NCI-H2081 (cell line): ENCODE data around the gene EML1.
A peak's percentile ranks its signal among the peaks of the same experiment; 100 is the strongest.

Source experiments
- DNase-seq, 2 experiments: peaks; one replicate each; lab custom pipeline; 2025; lab: John Stamatoyannopoulos, UW

Gene EML1

DNA sequence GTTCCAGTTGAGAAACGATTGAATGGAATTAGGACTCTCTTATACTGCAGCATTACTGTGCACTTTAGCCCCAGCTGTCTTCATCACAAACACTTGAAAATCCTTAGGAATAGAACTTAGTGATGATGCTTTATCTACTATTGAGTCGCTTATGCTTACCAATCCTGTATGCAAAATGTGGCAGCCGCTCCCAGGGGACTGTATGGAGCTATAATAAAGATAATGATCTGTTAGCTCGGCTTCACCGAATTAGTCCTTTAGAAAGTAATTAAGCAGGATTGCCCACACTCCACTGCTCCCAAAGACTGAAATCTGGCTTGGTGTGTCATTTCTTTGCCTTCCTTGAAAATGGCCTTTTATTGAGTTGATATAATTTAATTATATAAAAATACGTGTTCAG is 10.6 kb downstream of the EML1 start:
- DNase-seq: peak in 1 of 2 experiments; percentile 21

DNA sequence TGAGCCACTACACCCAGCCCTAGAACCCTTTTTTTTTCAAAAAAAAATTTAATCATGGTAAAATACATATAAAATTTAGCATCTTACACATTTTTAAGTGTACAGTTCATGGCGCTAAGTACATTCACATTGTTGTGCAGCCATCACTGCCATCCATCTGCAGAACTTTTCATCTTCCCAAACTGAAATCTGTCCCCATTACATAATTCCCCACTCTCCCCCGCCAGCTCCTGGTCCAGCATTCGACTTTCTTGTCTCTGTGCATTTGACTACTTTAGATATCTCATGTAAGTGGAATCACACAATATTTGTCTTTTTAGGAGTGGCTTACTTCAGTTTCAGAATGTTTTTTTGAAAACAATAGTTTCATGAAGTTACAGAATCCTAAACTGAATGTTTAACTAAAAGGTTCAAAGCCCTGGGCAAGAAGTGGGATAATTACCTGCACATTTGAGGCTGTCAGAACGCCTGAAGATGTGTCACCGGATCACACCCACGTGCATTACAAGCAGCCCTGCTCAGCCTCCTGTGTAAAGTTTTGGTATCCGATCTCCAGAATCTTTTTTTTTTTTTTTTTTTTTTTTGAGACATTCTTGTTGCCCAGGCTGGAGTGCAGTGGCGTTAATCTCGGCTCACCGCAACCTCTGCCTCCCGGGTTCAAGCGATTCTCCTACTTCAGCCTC is 12.7 kb downstream of the EML1 start:
- DNase-seq: no peak

DNA sequence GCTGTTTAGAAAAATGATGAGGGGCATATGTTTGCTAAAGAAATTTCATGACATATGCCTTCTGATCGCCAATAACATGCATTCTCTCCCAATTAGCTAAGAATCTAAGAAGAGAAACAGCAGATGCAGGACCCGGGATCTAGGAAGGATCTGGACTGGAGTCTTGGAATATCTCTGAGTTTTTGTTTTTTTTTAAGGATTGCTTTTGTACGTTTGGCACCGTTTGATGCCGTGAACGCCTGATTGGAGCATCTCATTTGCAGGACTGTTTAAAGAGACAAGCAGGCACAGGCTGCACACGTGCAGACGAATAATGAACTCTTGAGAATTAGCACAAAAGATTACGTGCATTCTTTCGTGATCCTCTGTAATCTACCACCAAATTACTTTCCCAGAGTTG is 13.6 kb downstream of the EML1 start:
- no peak for DNase-seq

DNA sequence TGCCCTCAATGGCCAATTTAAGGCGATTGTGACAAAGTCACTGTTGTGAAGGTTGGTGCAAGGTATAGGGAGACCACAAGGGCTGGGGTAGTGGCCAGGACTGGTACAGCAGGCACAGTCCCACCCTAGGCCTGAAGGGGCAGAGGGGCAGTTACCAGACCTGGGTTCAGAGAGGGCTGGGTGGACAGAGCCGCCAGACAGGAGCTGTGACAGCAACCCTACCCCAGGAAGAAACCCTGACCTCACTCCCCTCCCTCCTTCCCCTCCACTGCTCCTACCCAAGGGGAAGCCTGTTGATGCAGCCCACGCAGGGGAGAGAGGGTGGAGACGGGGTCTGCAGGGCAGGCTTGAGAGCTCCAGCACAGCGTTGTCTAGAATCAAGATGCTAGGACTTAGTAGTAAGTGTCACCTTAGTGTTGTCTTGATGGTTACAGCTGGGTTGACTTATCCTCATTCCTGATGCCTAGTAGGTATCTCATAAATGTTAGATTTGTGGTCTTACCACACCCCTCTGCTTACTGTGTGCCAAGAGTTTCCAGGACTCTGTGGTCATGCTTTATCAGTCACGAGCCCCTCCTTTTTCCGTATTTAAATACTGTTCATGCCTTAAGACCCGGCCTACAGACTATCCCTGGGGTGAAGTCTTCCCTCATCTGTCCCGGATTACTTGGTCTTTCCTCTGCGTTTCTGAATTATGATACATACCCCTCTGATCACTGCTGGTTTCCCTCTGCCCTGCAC is 14.4 kb downstream of the EML1 start:
- no peak for DNase-seq

DNA sequence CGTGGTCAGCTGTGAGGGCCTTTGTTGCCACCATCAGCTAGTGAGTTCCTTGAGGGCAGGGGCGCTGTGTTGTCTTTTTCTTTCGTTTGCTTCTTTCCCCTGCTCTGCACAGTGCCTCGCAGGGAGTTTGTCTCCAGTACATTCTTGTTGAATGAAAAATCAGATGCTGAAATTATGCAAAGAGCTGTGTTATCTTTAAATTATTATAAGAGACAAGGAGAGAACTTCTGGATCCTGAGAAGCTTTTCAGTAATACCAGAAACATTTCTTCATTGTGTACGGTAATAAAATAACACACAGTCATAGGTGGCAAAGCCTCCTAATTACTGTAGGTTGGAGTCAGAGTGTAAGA is 14.9 kb downstream of the EML1 start:
- DNase-seq: no peak

DNA sequence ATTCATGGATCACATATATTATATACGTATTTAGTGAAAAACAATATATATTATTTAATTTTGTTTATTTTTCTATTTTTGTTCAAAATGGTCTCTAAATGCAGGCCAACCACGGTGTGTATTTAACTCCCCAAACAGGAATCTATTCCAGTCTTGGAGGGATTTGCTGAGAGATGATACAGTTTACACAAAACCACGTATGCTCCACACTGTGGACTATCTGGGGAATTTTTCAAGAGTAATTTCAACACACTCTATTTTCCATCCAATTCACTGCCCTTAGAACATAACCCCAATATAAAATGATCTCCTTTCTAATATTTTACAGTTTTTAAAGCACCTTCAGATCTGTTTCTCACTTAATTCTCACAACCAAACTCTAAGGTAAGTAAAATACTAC is 15.3 kb downstream of the EML1 start:
- DNase-seq: no peak

DNA sequence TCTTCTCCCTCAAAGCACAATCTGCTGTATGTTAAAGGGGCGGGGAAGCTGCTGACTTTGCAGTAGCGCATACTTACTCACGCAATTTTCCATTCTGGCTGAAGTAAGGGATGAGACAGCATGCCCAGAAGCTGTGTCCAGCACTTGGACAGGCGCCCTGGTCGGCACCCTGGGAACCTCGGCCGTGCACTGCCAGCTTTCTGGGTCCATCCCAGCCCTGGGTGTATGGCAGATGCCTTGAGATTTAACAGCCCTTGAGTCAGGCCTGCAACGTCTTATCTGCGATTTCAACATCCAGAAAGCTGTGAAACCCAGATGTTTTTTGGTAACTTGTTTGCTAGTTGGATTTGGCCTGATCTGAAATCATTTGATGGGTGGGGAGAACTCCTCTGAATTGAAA is 16.1 kb downstream of the EML1 start:
- no peak for DNase-seq

DNA sequence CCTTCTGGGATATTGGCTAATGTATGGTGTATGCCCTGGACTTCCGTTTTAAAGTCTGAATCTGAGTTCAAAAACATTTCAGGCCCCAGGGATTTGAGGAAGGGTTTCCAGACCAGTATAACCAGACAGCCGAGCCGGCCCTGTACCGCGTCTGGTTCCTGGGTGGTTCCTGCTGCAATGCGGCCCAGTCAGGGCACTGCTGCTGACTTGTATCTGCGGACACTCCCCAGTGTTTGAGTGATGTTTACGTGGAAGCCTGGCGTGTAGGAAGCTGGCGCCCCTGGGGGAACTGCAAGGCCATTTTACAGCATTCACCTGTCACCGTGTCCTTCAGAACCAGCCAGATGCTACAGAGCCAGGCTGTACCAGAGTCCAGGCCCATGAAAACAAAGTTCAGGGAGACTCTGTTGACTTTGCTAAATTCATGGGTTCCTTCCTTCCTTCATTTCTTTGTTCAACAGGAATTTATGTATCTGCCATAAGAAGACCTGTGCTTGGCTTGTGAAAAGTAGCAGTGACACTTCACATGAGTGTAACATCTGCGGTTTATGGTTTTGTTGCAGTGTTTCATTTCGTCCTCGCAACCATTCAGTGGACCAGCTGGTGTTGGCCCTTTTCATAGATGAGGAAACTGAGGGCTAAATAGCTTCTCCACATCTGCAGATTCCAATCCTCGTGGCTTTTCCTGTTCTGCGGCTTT is 16.8 kb downstream of the EML1 start:
- DNase-seq: no peak

DNA sequence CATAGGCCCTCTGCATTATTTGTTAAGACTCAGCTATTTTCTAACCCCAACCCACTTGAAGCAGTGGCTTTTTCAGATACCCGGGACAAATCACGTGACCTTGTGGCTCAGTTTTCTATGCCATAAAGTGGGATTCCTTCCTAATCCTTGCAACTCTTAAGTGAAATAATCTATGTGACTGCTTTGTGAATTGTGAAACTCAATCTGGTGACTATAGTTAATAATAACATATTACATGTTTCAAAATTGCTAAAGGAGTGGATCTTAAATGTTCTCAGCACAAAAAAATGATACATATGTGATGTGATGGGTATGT is 17.3 kb downstream of the EML1 start:
- no peak for DNase-seq

DNA sequence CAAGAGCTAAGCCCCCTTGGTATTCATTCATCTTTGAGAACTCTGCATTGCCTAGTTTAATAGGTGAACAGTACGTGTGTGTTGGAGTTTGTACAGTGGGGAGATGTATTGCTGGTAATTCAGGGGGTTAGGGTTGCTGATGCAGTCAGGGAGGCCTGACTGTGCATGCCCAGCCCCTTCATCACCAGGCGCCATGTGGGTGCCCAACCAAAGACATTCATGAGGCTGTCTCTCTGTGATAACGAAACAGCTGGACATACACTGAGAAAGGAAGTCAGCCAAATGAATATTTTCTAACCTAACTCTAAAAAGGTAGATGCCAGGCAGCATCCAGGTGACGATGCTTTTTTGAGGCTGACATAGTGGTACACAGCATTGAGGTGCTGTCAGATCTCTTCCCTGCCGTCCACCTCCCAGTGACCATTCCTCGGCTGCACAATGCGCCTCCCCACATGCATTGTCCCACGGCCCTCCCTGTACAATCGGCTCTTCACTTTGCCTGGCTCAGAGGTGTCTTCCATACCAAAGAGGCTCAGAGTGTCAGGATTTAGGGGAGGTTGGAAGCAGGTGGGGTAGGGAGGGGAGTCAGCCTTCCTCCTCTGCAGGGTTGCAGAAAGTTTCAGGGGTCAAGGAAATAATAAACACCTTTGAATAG is 19.0 kb downstream of the EML1 start:
- no peak for DNase-seq

DNA sequence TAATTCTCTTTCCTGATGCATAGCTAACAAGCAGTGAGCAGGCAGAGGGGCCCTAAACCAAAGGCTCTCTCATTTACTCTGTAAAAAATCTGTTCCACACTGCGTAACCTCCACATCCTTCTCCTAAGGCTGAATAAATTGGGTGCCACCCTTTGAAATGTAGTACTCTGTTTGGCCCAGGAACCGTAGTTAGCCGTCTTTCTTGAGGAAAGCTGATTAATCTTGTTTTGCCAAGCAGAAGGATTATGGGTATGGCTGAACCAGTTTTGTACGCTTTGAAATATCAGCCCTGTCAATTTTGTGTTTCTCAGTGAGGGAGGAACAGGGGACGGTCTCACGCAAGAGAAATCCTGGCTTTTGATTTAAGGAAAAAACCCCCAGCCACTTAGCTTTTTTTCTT is 19.7 kb downstream of the EML1 start:
- DNase-seq: no peak

DNA sequence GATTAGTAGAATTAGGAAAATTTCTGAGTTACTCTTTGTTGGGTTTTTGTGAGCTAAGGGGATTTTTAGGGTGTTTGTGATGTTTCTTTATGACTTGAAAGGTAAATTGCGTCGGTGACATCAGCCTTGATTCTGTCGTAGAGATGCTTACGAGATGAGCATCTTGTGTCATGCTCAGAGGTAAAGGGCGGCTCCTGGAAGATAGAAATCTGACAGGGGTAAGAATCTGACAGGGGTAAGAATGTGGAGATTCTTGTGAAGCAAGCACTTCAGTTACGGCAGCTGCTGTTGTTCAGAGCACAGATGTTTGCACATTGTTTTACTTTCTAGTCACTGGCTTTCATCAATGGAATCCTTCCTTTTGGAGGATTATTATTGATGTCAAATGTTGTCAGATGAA is 22.5 kb downstream of the EML1 start:
- no peak for DNase-seq

DNA sequence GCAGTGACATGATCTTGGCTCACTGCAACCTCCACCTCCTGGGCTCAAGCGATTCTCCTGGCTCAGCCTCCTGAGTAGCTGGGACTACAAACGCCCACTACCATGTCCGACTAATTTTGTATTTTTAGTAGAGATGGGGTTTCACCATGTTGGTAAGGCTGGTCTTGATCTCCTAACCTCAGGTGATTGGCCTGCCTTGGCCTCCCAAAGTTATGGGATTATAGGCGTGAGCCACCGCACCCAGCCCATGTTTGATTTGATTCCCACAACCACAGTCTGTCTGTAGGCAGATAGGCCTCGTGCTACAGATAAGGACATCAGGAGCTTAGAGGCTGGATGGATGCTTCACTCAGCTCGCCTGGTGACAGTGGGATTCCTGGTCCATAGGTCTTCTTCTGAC is 23.0 kb downstream of the EML1 start:
- no peak for DNase-seq

DNA sequence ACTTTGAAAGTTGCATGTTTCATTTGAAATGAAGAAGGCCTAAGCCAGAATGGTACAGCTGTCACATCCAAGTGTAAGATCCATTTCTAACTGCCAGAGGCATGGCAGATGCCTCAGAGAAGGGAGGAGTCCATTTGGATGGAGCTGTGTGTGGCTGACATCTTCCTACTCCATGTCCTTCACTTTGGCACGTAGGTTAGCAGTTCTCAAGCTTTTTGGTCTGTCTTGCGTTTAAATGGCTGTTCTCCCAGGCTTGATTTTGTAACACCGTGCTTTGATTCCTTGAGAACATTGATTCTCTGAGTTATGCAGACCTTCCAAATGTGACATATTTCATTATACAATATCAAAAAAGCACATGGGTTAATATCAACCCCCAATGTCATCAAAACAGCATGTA is 23.4 kb downstream of the EML1 start:
- DNase-seq: no peak

DNA sequence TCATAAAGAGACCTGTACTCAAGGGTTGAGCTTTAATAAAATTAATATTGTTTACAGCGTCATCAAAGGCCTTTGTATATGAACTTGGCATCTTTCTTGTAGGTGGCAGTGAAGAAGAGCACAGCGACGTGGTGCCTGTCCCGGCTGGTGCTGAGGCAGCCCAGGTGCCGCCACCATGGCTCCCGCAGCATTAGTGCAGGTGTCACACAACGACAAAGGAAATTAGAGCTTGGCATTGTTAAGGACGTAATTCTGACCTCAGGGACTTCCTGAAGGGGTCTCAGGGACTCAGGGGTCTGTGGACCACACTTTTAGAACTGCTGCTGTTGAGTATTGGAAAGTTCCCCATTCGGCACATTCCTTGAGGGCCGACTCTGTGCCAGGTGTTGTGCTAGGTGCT is 24.1 kb downstream of the EML1 start:
- DNase-seq: no peak

DNA sequence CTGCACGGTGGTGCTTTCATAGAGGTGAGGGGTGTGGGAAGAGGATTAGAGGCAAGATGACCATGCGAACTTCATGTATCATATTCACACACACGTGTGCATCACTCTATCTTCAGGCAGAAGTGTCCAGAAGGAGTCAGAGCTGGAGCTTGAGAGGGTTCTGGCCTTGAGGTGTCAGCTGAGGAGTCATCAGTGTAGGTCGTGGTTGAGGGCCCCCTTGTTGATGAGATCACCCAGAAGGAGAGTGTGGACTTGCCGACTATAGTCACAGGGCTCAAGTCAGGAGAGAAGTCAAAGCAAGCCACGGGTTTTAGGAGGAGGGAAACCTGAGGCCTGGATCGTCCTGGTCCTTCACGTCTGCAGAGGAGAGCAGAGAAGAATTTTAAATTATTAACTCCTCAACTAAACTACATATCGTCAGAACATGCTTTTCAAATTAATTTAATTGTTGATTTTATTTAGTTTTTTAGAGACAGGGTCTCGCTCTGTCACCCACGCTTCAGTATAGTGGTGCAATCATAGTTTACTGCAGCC is 25.4 kb downstream of the EML1 start:
- DNase-seq: no peak

DNA sequence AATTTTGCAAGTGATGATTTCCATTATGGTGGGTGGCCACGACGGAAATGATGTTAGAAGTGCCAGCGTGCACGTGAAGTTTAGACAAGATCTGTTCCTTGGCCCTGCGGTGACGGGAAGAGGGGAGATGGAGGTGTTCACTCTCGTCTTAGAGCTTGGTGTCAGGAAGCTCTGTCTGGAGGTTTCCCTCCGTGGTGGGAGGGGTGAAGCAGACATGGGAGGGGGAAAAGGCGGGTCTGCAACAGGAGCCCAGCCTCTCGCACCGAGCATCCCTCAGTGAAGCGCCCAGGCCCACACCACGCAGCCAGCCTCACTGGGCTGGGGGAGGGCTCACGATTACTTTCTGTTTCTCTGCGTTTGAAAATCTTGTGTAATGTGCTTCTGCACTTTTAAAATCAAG is 26.3 kb downstream of the EML1 start:
- no peak for DNase-seq

DNA sequence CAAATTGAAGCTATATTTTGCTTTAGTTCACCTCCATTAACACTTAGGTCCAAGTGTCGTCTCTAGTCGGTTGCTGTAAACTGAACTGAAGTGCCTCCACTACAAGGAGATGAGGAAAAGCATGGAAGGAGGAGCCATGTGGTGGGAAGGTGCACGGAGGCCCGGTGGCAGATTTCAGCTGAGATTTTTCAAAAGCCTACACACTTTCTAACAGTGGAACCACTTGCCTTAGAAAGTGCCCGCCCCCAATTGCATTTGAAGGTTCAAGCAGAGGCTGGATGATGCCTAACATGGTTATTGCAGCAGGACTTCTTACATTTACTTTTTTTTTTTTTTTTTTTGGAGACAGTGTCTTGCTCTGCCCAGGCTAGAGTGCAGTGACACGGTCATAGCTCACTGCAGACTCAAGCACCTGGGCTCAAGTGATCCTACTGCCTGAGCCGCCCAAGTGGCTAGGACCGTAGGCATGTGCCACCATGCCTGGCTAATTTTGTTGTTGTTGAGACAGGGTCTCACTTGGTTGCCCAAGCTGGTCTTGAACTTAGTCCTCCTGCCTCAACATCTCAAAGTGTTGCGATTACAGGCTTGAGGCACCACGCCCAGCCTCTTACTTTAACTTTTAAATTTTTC is 27.6 kb downstream of the EML1 start:
- DNase-seq: no peak

DNA sequence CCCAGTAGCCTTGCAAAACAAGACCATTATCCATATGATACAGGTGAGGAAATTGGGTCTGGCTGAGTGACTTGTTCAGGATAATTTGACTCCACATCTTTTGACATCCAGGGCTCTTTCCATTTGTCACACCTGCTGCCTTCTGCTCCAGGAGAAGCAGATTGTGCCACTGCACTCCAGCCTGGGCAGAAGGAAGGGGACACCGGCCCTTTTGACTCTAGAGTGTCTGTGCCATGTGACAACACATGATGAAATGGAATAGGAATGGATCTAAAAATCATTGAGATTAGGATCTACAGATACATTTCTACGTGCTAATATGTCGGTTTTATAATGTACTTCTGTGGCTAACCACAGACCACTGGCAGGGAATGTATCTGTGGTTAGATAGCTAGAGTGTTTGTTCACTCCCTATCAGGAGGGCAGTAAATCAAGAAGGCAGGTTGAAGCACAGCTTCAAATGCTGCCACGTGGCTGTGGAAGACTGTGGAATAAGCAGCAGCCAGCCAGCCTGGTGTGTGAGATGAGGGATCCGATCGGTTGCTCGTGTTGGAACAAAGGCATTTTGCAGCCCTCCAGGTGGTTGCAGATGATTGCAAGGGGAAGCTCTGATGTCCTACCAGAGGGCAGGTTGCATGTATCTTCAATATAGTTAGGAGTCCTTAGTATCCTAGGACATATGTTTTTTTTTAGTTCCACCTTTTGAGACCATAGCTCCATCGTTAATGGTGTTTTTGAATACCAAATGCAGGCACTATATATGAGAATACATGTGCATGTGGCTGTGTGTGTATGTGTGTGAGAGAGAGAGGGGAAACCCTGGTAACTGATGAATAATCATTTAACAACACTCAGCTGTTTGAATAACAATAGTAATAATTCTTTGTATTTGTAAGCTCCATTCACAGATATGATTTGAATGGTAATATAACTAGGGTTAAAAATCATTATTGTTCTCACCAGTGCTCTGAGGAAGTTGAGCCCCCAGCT is 28.6 kb downstream of the EML1 start:
- DNase-seq: no peak

DNA sequence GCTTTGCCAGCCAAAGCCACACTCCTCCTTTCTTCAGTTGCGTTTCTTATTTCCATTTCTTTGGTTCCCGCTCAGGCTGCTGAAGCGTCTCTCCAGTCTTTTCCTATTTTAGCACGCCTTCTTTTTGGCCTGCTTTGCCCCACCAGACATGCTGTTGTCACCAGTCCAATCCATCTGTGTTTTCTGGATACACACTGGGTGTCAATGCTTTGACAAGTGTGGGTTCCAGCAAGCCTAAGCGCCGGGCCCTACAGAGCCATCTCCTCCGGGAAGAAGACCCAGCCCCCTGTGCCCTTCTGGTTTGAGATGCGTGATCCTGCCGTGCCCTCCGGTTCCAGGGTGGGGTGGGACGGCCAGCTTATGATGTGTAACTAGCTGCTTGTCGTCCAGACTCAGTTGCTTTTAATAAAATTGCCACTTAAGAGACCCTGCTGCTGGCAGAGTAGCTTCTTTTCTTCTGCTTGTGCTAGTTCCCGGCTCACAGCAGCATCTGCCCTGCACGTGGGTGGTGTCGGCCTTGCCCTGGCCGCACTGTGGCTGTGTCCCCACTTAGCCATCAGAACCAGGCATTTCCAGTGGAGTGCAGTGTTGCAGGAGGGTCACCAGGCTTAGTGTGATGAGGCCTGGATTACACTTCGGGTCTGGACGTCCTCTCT is 29.7 kb downstream of the EML1 start:
- DNase-seq: no peak

DNA sequence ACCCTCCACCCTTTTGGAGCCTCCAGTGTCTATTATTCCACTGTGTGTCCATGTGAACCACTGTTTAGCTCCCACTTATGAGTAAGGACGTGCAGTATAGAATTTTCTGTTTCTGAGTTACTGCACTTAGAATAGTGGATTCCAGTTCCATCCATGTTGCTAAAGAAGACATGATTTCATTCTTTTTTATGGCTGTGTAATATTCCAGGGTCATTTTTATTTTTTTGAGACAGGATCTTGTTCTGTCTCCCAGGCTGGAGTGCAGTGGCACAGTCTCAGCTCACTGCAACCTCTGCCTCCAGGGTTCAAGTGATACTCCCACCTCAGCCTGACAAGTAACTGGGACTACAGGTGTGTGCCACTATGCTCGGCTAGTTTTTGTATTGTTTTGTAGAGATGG is 31.6 kb downstream of the EML1 start:
- DNase-seq: no peak
